IMR-90 (cell line): ENCODE results near the gene FN1. TPM values are rescaled to one million over a fixed set of nuclear protein-coding genes. Genes with fewer than 3 reads are reported as not detected.

Experiments
- ATAC-seq: fragments of 200-7000 bp; cut with Tn5 transposase; 2 replicates; pipeline ENCODE4 v1.9.1; 2020; ENCODE audit warnings: low read depth, mild to moderate bottlenecking, moderate library complexity
- BruUV-seq: library from RNA; stranded (reverse); fragments of 400-500 nt; replicated peaks from 2 replicates; lab custom pipeline; 2021; lab: Mats Ljungman, UMichigan
- CTCF ChIA-PET: fragments of 300-600 bp; formaldehyde crosslinking; extraction: SDS; loops from one replicate; lab custom pipeline; 2021; ENCODE audit warnings: antibody characterized with exemption; lab: Yijun Ruan, JAX
- POLR2A ChIA-PET: fragments of 300-600 bp; sonication (Branson Sonifier 250); formaldehyde crosslinking; loops from one replicate; lab custom pipeline; 2022; ENCODE audit warnings: antibody characterized with exemption; ENCODE audit not compliant: unreplicated experiment; lab: Charles Lee
- DNase-seq: peaks from one replicate; pipeline ENCODE4 v3.0.0; 2013
- H2AFZ ChIP-seq: replicated peaks from 2 replicates; pipeline ENCODE3; 2013; ENCODE audit warnings: low read length, mild to moderate bottlenecking; ENCODE audit not compliant: poor library complexity
- H2AK5ac ChIP-seq: 2 replicates; pipeline ENCODE4 v1.6.1; 2013; ENCODE audit warnings: low read depth, low read length, inconsistent platforms
- H2AK9ac ChIP-seq: replicated peaks from 2 replicates; pipeline ENCODE3; 2013; ENCODE audit warnings: mild to moderate bottlenecking, low read depth, low read length, moderate library complexity; ENCODE audit not compliant: poor library complexity
- H2BK120ac ChIP-seq: 2 replicates; pipeline ENCODE4 v1.6.1; 2013; ENCODE audit warnings: low read depth, low read length, inconsistent platforms
- H2BK15ac ChIP-seq: 3 replicates; pipeline ENCODE4 v1.6.1; 2013; ENCODE audit warnings: low read depth, low read length, inconsistent platforms
- H2BK20ac ChIP-seq: 2 replicates; pipeline ENCODE4 v1.6.1; 2013; ENCODE audit warnings: low read depth, mild to moderate bottlenecking, inconsistent platforms, low read length, moderate library complexity
- H2BK5ac ChIP-seq: 2 replicates; pipeline ENCODE4 v1.6.1; 2013; ENCODE audit warnings: mild to moderate bottlenecking, low read depth, low read length, inconsistent platforms; ENCODE audit not compliant: poor library complexity, severe bottlenecking
- H3K14ac ChIP-seq: replicated peaks from 2 replicates; pipeline ENCODE4 v1.6.1; 2013; ENCODE audit warnings: low read depth, low read length, inconsistent platforms
- H3K18ac ChIP-seq: 2 replicates; pipeline ENCODE4 v1.6.1; 2013; ENCODE audit warnings: low read depth, low read length, control low read depth
- H3K23ac ChIP-seq: 2 replicates; pipeline ENCODE4 v1.6.1; 2013; ENCODE audit warnings: low read depth, low read length, inconsistent platforms
- H3K27ac ChIP-seq: 2 replicates; pipeline ENCODE4 v1.5.1; 2013; ENCODE audit warnings: mild to moderate bottlenecking, control low read depth, low read length; ENCODE audit not compliant: insufficient read depth
- H3K27me3 ChIP-seq: 2 replicates; pipeline ENCODE4 v1.6.1; 2013; ENCODE audit warnings: low read length; ENCODE audit not compliant: control insufficient read depth, insufficient read depth
- H3K36me3 ChIP-seq: 2 replicates; pipeline ENCODE4 v1.6.1; 2013; ENCODE audit warnings: low read length, mixed read lengths; ENCODE audit not compliant: control insufficient read depth, insufficient read depth
- H3K4ac ChIP-seq: 2 replicates; pipeline ENCODE4 v1.6.1; 2013; ENCODE audit warnings: low read depth, low read length, inconsistent platforms
- H3K4me1 ChIP-seq: 2 replicates; pipeline ENCODE4 v1.6.1; 2013; ENCODE audit warnings: low read length, mixed read lengths; ENCODE audit not compliant: control insufficient read depth, insufficient read depth
- H3K4me2 ChIP-seq: 2 replicates; pipeline ENCODE4 v1.6.1; 2013; ENCODE audit warnings: low read depth, mild to moderate bottlenecking, control low read depth, low read length, moderate library complexity
- H3K4me3 ChIP-seq: 2 replicates; pipeline ENCODE4 v1.5.1; 2013; ENCODE audit warnings: low read depth, mild to moderate bottlenecking, control low read depth, low read length, moderate library complexity; ENCODE audit not compliant: insufficient read depth
- H3K56ac ChIP-seq: 2 replicates; pipeline ENCODE4 v1.6.1; 2013; ENCODE audit warnings: low read length, inconsistent platforms; ENCODE audit not compliant: insufficient read depth; ENCODE audit errors: extremely low read depth
- H3K79me1 ChIP-seq, 2 experiments: 2 replicates each; pipeline ENCODE4 v1.6.1; 2013; ENCODE audit warnings: low read length in 2 of 2, inconsistent platforms in 1 of 2, low read depth in 1 of 2
- H3K9ac ChIP-seq: 2 replicates; pipeline ENCODE4 v1.6.1; 2013; ENCODE audit warnings: low read depth, low read length, control low read depth
- H3K9me1 ChIP-seq: 2 replicates; pipeline ENCODE4 v1.6.1; 2013; ENCODE audit warnings: low read length, inconsistent platforms; ENCODE audit not compliant: insufficient read depth
- H3K9me3 ChIP-seq: 2 replicates; pipeline ENCODE4 v1.6.1; 2013; ENCODE audit warnings: low read length; ENCODE audit not compliant: control insufficient read depth, insufficient read depth
- H4K20me1 ChIP-seq: 2 replicates; pipeline ENCODE4 v1.6.1; 2013; ENCODE audit warnings: low read length, inconsistent platforms; ENCODE audit not compliant: insufficient read depth
- H4K5ac ChIP-seq: 2 replicates; pipeline ENCODE4 v1.6.1; 2013; ENCODE audit warnings: mild to moderate bottlenecking, low read depth, low read length, control low read depth
- H4K8ac ChIP-seq, 2 experiments: 2 replicates each; pipeline ENCODE4 v1.6.1; 2013; ENCODE audit warnings: low read depth in 2 of 2, low read length in 2 of 2, control low read depth in 1 of 2, inconsistent platforms in 1 of 2
- H4K91ac ChIP-seq: 2 replicates; pipeline ENCODE4 v1.6.1; 2013; ENCODE audit warnings: low read depth, low read length, inconsistent platforms; ENCODE audit not compliant: insufficient read depth
- BHLHE40 ChIP-seq: fragments of 150-350 bp; IDR thresholded peaks from 2 replicates; pipeline ENCODE4 v1.6.1; 2016; ENCODE audit warnings: mild to moderate bottlenecking, low read depth, low read length
- CEBPB ChIP-seq: IDR thresholded peaks from 2 replicates; pipeline ENCODE4 v1.6.1; 2012; ENCODE audit warnings: low read depth, low read length, improper control_type of control experiment
- CHD1 ChIP-seq: IDR thresholded peaks from 2 replicates; pipeline ENCODE4 v1.6.1; 2012; ENCODE audit warnings: low read depth, low read length, improper control_type of control experiment
- ELK1 ChIP-seq: fragments of 150-350 bp; IDR thresholded peaks from 2 replicates; pipeline ENCODE4 v1.6.1; 2016; ENCODE audit warnings: low read depth, mild to moderate bottlenecking, low read length, moderate library complexity, borderline replicate concordance
- FOS ChIP-seq: fragments of 150-350 bp; IDR thresholded peaks from 2 replicates; pipeline ENCODE4 v1.6.1; 2016; ENCODE audit warnings: low read depth, low read length
- MAFK ChIP-seq: IDR thresholded peaks from 2 replicates; pipeline ENCODE4 v1.6.1; 2012; ENCODE audit warnings: low read depth, low read length, improper control_type of control experiment
- MAZ ChIP-seq: IDR thresholded peaks from 2 replicates; pipeline ENCODE4 v1.6.1; 2012; ENCODE audit warnings: low read depth, mild to moderate bottlenecking, low read length, improper control_type of control experiment, moderate library complexity, borderline replicate concordance
- MXI1 ChIP-seq: IDR thresholded peaks from 2 replicates; pipeline ENCODE4 v1.6.1; 2012; ENCODE audit warnings: low read depth, mild to moderate bottlenecking, low read length, moderate library complexity, borderline replicate concordance
- NFE2L2 ChIP-seq: fragments of 150-350 bp; IDR thresholded peaks from 2 replicates; pipeline ENCODE4 v1.6.1; 2016; ENCODE audit warnings: low read depth, mild to moderate bottlenecking, low read length
- POLR2A ChIP-seq: IDR thresholded peaks from 2 replicates; pipeline ENCODE4 v1.6.1; 2012; ENCODE audit warnings: mild to moderate bottlenecking, low read depth, low read length
- RAD21 ChIP-seq: IDR thresholded peaks from 2 replicates; pipeline ENCODE4 v1.6.1; 2012; ENCODE audit warnings: low read length, improper control_type of control experiment
- RCOR1 ChIP-seq: IDR thresholded peaks from 2 replicates; pipeline ENCODE4 v1.6.1; 2012; ENCODE audit warnings: mild to moderate bottlenecking, low read length, improper control_type of control experiment; ENCODE audit not compliant: insufficient replicate concordance
- RFX5 ChIP-seq: IDR thresholded peaks from 2 replicates; pipeline ENCODE4 v1.8.0; 2012; ENCODE audit warnings: low read depth, mild to moderate bottlenecking, low read length, moderate library complexity
- SMC3 ChIP-seq: fragments of 150-350 bp; IDR thresholded peaks from 2 replicates; pipeline ENCODE4 v1.6.1; 2016; ENCODE audit warnings: low read depth, mild to moderate bottlenecking, antibody characterized with exemption, low read length, moderate library complexity
- WGBS, 2 experiments: methylation state at CpG; one replicate each; pipeline versions ENCODE4 v1.1.5 to v1.1.7; 2013; ENCODE audit warnings: missing lambda C conversion rate in 2 of 2; ENCODE audit not compliant: insufficient read length in 1 of 2; ENCODE audit errors: extremely low coverage in 2 of 2; 5-methylcytosine and 5-hydroxymethylcytosine counted together
- dilution Hi-C: fragments of 300-500 bp; cut with HindIII; formaldehyde crosslinking; loops from one replicate; pipeline ENCODE4 v1.14.3; 2018; ENCODE audit warnings: low sequenced_read_pairs; ENCODE audit not compliant: unreplicated experiment
- in situ Hi-C: fragments of 300-500 bp; cut with MboI; formaldehyde crosslinking; loops from 3 replicates; pipeline ENCODE4 v1.14.3; 2019; ENCODE audit warnings: low sequenced_read_pairs, inconsistent platforms, mixed read lengths
- intact Hi-C: fragments of 100-400 bp; cut with micrococcal nuclease; formaldehyde crosslinking; loops from 2 replicates; pipeline ENCODE4 v1.10.0; 2022
- polyA plus RNA-seq, 3 experiments: library from polyadenylated mRNA; depleted of rRNA; stranded (reverse); fragments of >200 nt; gene quantifications; 2 replicates each; pipeline ENCODE4 v1.2.3, GENCODE V29; 2012; ENCODE audit warnings: low replicate concordance in 1 of 3
- total RNA-seq: library from RNA; depleted of rRNA; stranded (reverse); fragments of >200 nt; gene quantifications from 2 replicates; pipeline ENCODE4 v1.2.3, GENCODE V29; 2012
- TF ChIP-seq, protein P1 (sequence below): fragments of 150-350 bp; IDR thresholded peaks from 2 replicates; pipeline ENCODE4 v1.6.1; 2017; ENCODE audit warnings: mild to moderate bottlenecking, antibody characterized with exemption, low read length, low read depth
- TF ChIP-seq, protein P2 (sequence below): conservative IDR thresholded peaks from 2 replicates; pipeline ENCODE4 v1.5.1; 2012; ENCODE audit warnings: mild to moderate bottlenecking, low read depth, low read length, improper control_type of control experiment

Gene FN1
- total and polyA plus RNA-seq, 2 of the 4 experiments (the other 2 are of a cell fraction), result 8,243 to 13,004 TPM

GRCh38 chr2:215360596-215360995, 75.3 kb downstream of the FN1 start:
- Histone ChIP-seq H3K9ac (no peak overlapping the region), H3K4me2 (no peak overlapping the region), H4K91ac (no peak overlapping the region), H4K5ac (no peak overlapping the region), H3K27ac (no peak overlapping the region), H4K20me1 (peaks cover 22% of the 10 kb centered on the region), H3K9me1 (peaks cover 2% of the 10 kb centered on the region; the same call in 1 of the 2 replicates), H3K27me3 (no peaks in the 10 kb centered on the region), H2AK9ac (no peak overlapping the region), H2BK120ac (no peak overlapping the region), H2BK5ac (no peak overlapping the region), H3K4ac (no peak overlapping the region), H3K4me1 (0 out of 2 replicates have a peak, but pooled peaks cover 1% of the 10 kb centered on the region), H3K14ac (no peak overlapping the region), H3K23ac (no peak overlapping the region), H3K79me1 (peaks cover 8 to 11% of the 10 kb centered on the region in 2 experiments; a peak in 2 of 4 replicates), H3K36me3 (peaks cover 48% of the 10 kb centered on the region), H3K56ac (no peak overlapping the region), H2BK20ac (no peak overlapping the region), H3K18ac (no peak overlapping the region), H2BK15ac (no peak overlapping the region), H2AFZ (no peak overlapping the region), H4K8ac (no peak overlapping the region), H2AK5ac (no peak overlapping the region), H3K9me3 (no peaks in the 10 kb centered on the region), H3K4me3 (no peak overlapping the region)
- DNase-seq, result no peak
- dilution Hi-C loops (no loop called here), intact Hi-C loops (no loop called here), in situ Hi-C loops (no loop called here)
- TF ChIP-seq, protein P1, sequence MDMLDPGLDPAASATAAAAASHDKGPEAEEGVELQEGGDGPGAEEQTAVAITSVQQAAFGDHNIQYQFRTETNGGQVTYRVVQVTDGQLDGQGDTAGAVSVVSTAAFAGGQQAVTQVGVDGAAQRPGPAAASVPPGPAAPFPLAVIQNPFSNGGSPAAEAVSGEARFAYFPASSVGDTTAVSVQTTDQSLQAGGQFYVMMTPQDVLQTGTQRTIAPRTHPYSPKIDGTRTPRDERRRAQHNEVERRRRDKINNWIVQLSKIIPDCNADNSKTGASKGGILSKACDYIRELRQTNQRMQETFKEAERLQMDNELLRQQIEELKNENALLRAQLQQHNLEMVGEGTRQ, result no peak
- no peak for TF ChIP-seq FOS
- no peak for TF ChIP-seq MAFK
- no peak for TF ChIP-seq SMC3
- no peak for TF ChIP-seq ELK1
- TF ChIP-seq CEBPB, result no peak
- no peak for TF ChIP-seq CHD1
- no peak; the same call in 1 of the 2 replicates for TF ChIP-seq POLR2A
- no peak for TF ChIP-seq RAD21
- TF ChIP-seq RCOR1, result no peak
- no peak for TF ChIP-seq BHLHE40
- TF ChIP-seq NFE2L2, result no peak
- TF ChIP-seq RFX5, result no peak
- TF ChIP-seq MAZ, result no peak
- no peak for TF ChIP-seq MXI1
- TF ChIP-seq, protein P2, sequence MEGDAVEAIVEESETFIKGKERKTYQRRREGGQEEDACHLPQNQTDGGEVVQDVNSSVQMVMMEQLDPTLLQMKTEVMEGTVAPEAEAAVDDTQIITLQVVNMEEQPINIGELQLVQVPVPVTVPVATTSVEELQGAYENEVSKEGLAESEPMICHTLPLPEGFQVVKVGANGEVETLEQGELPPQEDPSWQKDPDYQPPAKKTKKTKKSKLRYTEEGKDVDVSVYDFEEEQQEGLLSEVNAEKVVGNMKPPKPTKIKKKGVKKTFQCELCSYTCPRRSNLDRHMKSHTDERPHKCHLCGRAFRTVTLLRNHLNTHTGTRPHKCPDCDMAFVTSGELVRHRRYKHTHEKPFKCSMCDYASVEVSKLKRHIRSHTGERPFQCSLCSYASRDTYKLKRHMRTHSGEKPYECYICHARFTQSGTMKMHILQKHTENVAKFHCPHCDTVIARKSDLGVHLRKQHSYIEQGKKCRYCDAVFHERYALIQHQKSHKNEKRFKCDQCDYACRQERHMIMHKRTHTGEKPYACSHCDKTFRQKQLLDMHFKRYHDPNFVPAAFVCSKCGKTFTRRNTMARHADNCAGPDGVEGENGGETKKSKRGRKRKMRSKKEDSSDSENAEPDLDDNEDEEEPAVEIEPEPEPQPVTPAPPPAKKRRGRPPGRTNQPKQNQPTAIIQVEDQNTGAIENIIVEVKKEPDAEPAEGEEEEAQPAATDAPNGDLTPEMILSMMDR, result no peak
- no TSS peak for BruUV-seq
- WGBS, 2 experiments, result no CpG with 5 or more reads among the region's 2 CpGs
- POLR2A ChIA-PET, result no interaction called here
- CTCF ChIA-PET, result no interaction called here
- ATAC-seq, result no peak
